ENCODE data around the gene IFI27L1.

GRCh38 chr14:94113073-94113472, 32.0 kb downstream of the IFI27L1 start:
- TF ChIP-seq TAF1 (IDR thresholded peaks at IDR 0.05; ENCODE audit: low read depth, low read length) (no peak), POLR2AphosphoS5 (IDR thresholded peaks at IDR 0.05; ENCODE audit: low read depth, low read length) (no peak), POLR2A (IDR thresholded peaks at IDR 0.05; ENCODE audit: low read depth, low read length) (no peak), POU2F2 (IDR thresholded peaks at IDR 0.05; ENCODE audit: low read depth, low read length) (no peak), SPI1 (IDR thresholded peaks at IDR 0.05; ENCODE audit: low read depth, low read length) (no peak)

Data from GM12891 (cell line).